Uterus (tissue), 2 donors: ENCODE data around the gene SMTN.

Source experiments
- POLR2A ChIP-seq, 2 donors: fragments of 450-650 bp; IDR thresholded peaks; one replicate each; pipeline ENCODE4 v1.6.1; 2016; ENCODE audit warnings: antibody characterized with exemption in 2 of 2, mild to moderate bottlenecking in 1 of 2, moderate library complexity in 1 of 2
- TF ChIP-seq, protein P1 (sequence below), 4 experiments: fragments of 200-600 bp in 2 of 4; fragments of 450-650 bp in 2 of 4; sonication (generic) in 2 of 4; IDR thresholded peaks; one replicate each; pipeline ENCODE4 v1.5.1; 2016 to 2019; ENCODE audit warnings: antibody characterized with exemption in 4 of 4, mild to moderate bottlenecking in 2 of 4, moderate library complexity in 1 of 4

DNA sequence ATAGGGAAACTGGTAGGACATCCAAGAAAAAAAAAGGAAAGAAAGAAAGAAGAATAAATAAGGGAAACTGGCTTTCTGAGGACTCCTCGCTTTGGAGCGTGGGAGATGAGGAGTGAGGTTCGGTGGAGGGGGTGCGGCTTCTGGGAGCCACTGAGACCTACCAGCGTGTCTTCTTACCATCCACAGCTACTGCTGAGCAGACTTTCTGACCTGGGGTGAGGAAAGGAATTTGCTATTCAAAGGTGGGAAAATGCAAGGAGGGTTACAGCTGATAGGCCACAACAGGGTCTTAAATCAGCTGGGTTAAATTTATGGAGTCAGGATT lies 26.7 kb downstream of the SMTN start:
- TF ChIP-seq, protein P1, sequence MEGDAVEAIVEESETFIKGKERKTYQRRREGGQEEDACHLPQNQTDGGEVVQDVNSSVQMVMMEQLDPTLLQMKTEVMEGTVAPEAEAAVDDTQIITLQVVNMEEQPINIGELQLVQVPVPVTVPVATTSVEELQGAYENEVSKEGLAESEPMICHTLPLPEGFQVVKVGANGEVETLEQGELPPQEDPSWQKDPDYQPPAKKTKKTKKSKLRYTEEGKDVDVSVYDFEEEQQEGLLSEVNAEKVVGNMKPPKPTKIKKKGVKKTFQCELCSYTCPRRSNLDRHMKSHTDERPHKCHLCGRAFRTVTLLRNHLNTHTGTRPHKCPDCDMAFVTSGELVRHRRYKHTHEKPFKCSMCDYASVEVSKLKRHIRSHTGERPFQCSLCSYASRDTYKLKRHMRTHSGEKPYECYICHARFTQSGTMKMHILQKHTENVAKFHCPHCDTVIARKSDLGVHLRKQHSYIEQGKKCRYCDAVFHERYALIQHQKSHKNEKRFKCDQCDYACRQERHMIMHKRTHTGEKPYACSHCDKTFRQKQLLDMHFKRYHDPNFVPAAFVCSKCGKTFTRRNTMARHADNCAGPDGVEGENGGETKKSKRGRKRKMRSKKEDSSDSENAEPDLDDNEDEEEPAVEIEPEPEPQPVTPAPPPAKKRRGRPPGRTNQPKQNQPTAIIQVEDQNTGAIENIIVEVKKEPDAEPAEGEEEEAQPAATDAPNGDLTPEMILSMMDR (IDR thresholded peaks at IDR 0.05) = no peak
- no peak for TF ChIP-seq POLR2A (IDR thresholded peaks at IDR 0.05)
